HepG2 (cell line): ENCODE results near the gene FBXL13. TPM values are rescaled to one million over a fixed set of nuclear protein-coding genes. Genes with fewer than 3 reads are reported as not detected.

Source experiments
- ATAC-seq: fragments of 200-7000 bp; cut with Tn5 transposase; 3 replicates; pipeline ENCODE4 v1.9.1; 2020; ENCODE audit warnings: mild to moderate bottlenecking, moderate library complexity
- BruUV-seq: library from RNA; stranded (reverse); fragments of 400-500 nt; replicated peaks from 2 replicates; lab custom pipeline; 2021; lab: Mats Ljungman, UMichigan
- CTCF ChIA-PET: fragments of 300-600 bp; formaldehyde crosslinking; extraction: SDS; loops from one replicate; lab custom pipeline; 2021; ENCODE audit warnings: low total read pairs, inconsistent platforms, low intra/inter-chr PET ratio; lab: Yijun Ruan, JAX
- POLR2A ChIA-PET: fragments of 350-600 bp; sonication (Branson Sonifier 250); formaldehyde crosslinking; loops from one replicate; lab custom pipeline; 2020; ENCODE audit warnings: antibody characterized with exemption, inconsistent platforms; lab: Yijun Ruan, JAX
- DNase-seq: peaks from one replicate; pipeline ENCODE4 v3.0.0-alpha.2; 2015; ENCODE audit warnings: low spot score
- FAIRE-seq: peaks from 3 replicates; lab custom pipeline; 2011; peaks lifted over from hg19 to GRCh38; lab: Jason Lieb, UNC
- H2AFZ ChIP-seq: one replicate; pipeline ENCODE4 v1.6.1; 2011; ENCODE audit warnings: low read length, inconsistent platforms
- H3K27ac ChIP-seq: fragments of 300-600 bp; 3 replicates; pipeline ENCODE4 v1.8.0; 2011; ENCODE audit warnings: mixed run types, mild to moderate bottlenecking, mixed read lengths, low read length, inconsistent platforms; ENCODE audit not compliant: insufficient read depth; ENCODE audit errors: extremely low read length
- H3K27me3 ChIP-seq, 2 experiments: fragments of 200-600 bp in 1 of 2; 2 replicates in 1 of 2; 3 replicates in 1 of 2; pipeline versions ENCODE4 v1.6.0 to v1.8.0; 2011; ENCODE audit warnings: low read length in 2 of 2, mild to moderate bottlenecking in 2 of 2, moderate library complexity in 2 of 2, inconsistent platforms in 1 of 2; ENCODE audit not compliant: insufficient read depth in 2 of 2, control insufficient read depth in 1 of 2
- H3K36me3 ChIP-seq, 2 experiments: fragments of 200-600 bp in 1 of 2; replicated peaks in 1 of 2; 2 replicates in 1 of 2; 3 replicates in 1 of 2; pipeline versions ENCODE4 v1.5.1 to v1.8.0; 2011; ENCODE audit warnings: low read length in 2 of 2, inconsistent platforms in 1 of 2; ENCODE audit not compliant: insufficient read depth in 2 of 2, control insufficient read depth in 1 of 2
- H3K4me1 ChIP-seq: 2 replicates; pipeline ENCODE4 v1.5.1; 2012; ENCODE audit warnings: low read length, inconsistent platforms; ENCODE audit not compliant: insufficient read depth
- H3K4me2 ChIP-seq: 2 replicates; pipeline ENCODE4 v1.6.0; 2011; ENCODE audit warnings: low read depth, low read length, inconsistent platforms
- H3K4me3 ChIP-seq, 3 experiments: fragments of 200-600 bp in 1 of 3; sonication (generic), shearing (Covaris generic) in 1 of 3; replicated peaks in 1 of 3; 2 replicates each; pipeline ENCODE4 v1.5.1; 2011 to 2016; ENCODE audit warnings: low read length in 3 of 3, inconsistent platforms in 2 of 3, low read depth in 2 of 3, mild to moderate bottlenecking in 2 of 3, control low read depth in 1 of 3, mixed read lengths in 1 of 3; ENCODE audit not compliant: insufficient read depth in 1 of 3
- H3K79me2 ChIP-seq: one replicate; pipeline ENCODE4 v1.6.1; 2011; ENCODE audit warnings: low read length, inconsistent platforms; ENCODE audit not compliant: insufficient read depth
- H3K9ac ChIP-seq: 2 replicates; pipeline ENCODE4 v1.6.0; 2011; ENCODE audit warnings: mild to moderate bottlenecking, low read depth, low read length, inconsistent platforms; ENCODE audit not compliant: insufficient read depth
- H3K9me3 ChIP-seq: 2 replicates; pipeline ENCODE4 v1.5.1; 2012; ENCODE audit warnings: mild to moderate bottlenecking, low read length
- H4K20me1 ChIP-seq: 2 replicates; pipeline ENCODE4 v1.6.0; 2011; ENCODE audit warnings: inconsistent platforms, mild to moderate bottlenecking, low read length, moderate library complexity; ENCODE audit not compliant: insufficient read depth
- KLF11 ChIP-seq: IDR thresholded peaks from 2 replicates; pipeline ENCODE4 v1.6.1; 2016; ENCODE audit warnings: missing compliant biosample characterization
- MAFF ChIP-seq: IDR thresholded peaks from 2 replicates; pipeline ENCODE4 v1.6.1; 2011; ENCODE audit warnings: low read depth, low read length, improper control_type of control experiment
- MAFK ChIP-seq, 2 experiments: IDR thresholded peaks in 1 of 2; conservative IDR thresholded peaks in 1 of 2; 2 replicates each; pipeline ENCODE4 v1.6.1; 2011; ENCODE audit warnings: improper control_type of control experiment in 2 of 2, low read length in 2 of 2
- NFYC ChIP-seq: IDR thresholded peaks from 2 replicates; pipeline ENCODE4 v1.6.1; 2016; ENCODE audit warnings: missing genetic modification reagents, missing compliant biosample characterization
- XBP1 ChIP-seq: sonication (generic); formaldehyde crosslinking; IDR thresholded peaks from 2 replicates; pipeline ENCODE4 v1.5.0; 2020; ENCODE audit warnings: missing genetic modification reagents
- ZNF567 ChIP-seq: sonication (generic); formaldehyde crosslinking; IDR thresholded peaks from 2 replicates; pipeline ENCODE4 v1.8.1; 2023; ENCODE audit warnings: mild to moderate bottlenecking, missing genetic modification reagents, borderline replicate concordance
- ZNF670 ChIP-seq: sonication (generic); formaldehyde crosslinking; IDR thresholded peaks from 2 replicates; pipeline ENCODE4 v1.8.0; 2022; ENCODE audit warnings: mild to moderate bottlenecking, missing genetic modification reagents, borderline replicate concordance
- WGBS: methylation state at CpG from one replicate; pipeline ENCODE4 v1.1.6; 2017; ENCODE audit warnings: low lambda C conversion rate; 5-methylcytosine and 5-hydroxymethylcytosine counted together
- in situ Hi-C: cut with HindIII; loops from 2 replicates; pipeline ENCODE4 v1.10.0; 2017; ENCODE audit warnings: low pct_unique_long_range_greater_than_20kb; ENCODE audit not compliant: extremely low pct_ligation_motif_present
- intact Hi-C: fragments of 100-400 bp; cut with micrococcal nuclease; formaldehyde crosslinking; loops from one replicate; pipeline ENCODE4 v1.10.0; 2022; ENCODE audit not compliant: unreplicated experiment
- polyA plus RNA-seq, 8 experiments: library from polyadenylated mRNA; depleted of rRNA in 3 of 8; stranded (reverse) in 7 of 8; unstranded in 1 of 8; fragments of >200 nt; fragmentation: Illumina TruSeq in 4 of 8; extraction: Trizol in 4 of 8; gene quantifications; 2 replicates each; pipeline versions ENCODE4 v1.2.1 to v1.2.3, GENCODE V29; 2011 to 2016; ENCODE audit warnings: low read depth in 4 of 8, missing spikeins in 1 of 8, mixed read lengths in 1 of 8; ENCODE audit not compliant: insufficient read depth in 1 of 8
- total RNA-seq, 5 experiments: library from RNA; depleted of rRNA; stranded (reverse); fragments of >200 nt; fragmentation: Illumina TruSeq; extraction: Trizol; gene quantifications; 2 replicates each; pipeline ENCODE4 v1.2.3, GENCODE V29; 2016; ENCODE audit warnings: low read depth in 1 of 5
- TF ChIP-seq, protein P1 (sequence below): fragments of 450-650 bp; IDR thresholded peaks from 2 replicates; pipeline ENCODE4 v1.6.1; 2017; ENCODE audit warnings: mild to moderate bottlenecking

FBXL13 gene
- total and polyA plus RNA-seq, 2 of the 13 experiments (the other 11 are each of a cell fraction or from before 2014, with no cell fraction given) = 0.24 to 0.77 TPM

DNA sequence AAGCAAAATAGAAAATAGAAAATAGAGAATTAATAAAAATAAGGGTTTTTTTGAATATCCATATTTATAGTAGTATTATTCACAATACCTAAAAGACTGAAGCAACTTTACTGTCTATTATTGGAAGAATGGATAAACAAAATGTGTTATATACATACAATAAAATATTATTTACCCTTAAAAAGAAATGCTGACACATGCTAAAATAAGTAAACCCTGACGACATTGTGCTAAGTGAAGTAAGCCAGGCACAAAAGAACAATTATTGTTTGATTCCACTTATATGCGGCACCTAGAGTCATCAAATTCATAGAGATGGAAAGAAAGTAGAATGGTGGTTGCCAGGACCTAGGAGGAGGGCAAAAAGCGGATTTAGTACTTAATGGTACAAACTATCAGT, 122.8 kb downstream of the FBXL13 start:
- FAIRE-seq (no peak), DNase-seq (no peak), ATAC-seq (no peak)
- CTCF ChIA-PET = no interaction called here
- no TSS peak for BruUV-seq
- intact Hi-C loops = loop anchor here (1.0 kb wide), 1 partner anchor 27 kb away; no protein-coding TSS in a partner anchor
- Histone ChIP-seq H3K27me3 (no peaks in the 10 kb centered on the region), H3K4me2 (no peak overlapping the region), H3K27ac (no peak overlapping the region), H3K9me3 (no peaks in the 10 kb centered on the region), H3K4me3 (no peak overlapping the region), H4K20me1 (no peaks in the 10 kb centered on the region), H3K9ac (no peak overlapping the region), H2AFZ (no peak overlapping the region), H3K36me3 (no peaks in the 10 kb centered on the region), H3K4me1 (no peaks in the 10 kb centered on the region), H3K79me2 (no peaks in the 10 kb centered on the region)
- TF ChIP-seq MAFK (conservative IDR thresholded peaks at IDR 0.05 in 1 of 2, IDR thresholded peaks at IDR 0.05 in 1 of 2; ENCODE audit: low read length in 2 of 2) (peak; percentile 84 to 95), NFYC (CRISPR knock-in tag) (no peak), MAFF (peak; percentile 88), ZNF567 (CRISPR knock-in tag) (no peak), XBP1 (CRISPR knock-in tag) (no peak)
- TF ChIP-seq, protein P1, sequence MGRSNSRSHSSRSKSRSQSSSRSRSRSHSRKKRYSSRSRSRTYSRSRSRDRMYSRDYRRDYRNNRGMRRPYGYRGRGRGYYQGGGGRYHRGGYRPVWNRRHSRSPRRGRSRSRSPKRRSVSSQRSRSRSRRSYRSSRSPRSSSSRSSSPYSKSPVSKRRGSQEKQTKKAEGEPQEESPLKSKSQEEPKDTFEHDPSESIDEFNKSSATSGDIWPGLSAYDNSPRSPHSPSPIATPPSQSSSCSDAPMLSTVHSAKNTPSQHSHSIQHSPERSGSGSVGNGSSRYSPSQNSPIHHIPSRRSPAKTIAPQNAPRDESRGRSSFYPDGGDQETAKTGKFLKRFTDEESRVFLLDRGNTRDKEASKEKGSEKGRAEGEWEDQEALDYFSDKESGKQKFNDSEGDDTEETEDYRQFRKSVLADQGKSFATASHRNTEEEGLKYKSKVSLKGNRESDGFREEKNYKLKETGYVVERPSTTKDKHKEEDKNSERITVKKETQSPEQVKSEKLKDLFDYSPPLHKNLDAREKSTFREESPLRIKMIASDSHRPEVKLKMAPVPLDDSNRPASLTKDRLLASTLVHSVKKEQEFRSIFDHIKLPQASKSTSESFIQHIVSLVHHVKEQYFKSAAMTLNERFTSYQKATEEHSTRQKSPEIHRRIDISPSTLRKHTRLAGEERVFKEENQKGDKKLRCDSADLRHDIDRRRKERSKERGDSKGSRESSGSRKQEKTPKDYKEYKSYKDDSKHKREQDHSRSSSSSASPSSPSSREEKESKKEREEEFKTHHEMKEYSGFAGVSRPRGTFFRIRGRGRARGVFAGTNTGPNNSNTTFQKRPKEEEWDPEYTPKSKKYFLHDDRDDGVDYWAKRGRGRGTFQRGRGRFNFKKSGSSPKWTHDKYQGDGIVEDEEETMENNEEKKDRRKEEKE = no peak
- in situ Hi-C loops = no loop called here
- POLR2A ChIA-PET = no interaction called here
- WGBS = 37% methylated on average over 3 of the region's 3 CpGs

- H3K9ac ChIP-seq = no peak overlapping the region
- 79% methylated on average over 4 of the region's 4 CpGs for WGBS
- H3K79me2 ChIP-seq = no peaks in the 10 kb centered on the region
- no TSS peak for BruUV-seq
- POLR2A ChIA-PET = no interaction called here
- FAIRE-seq = no peak
- H2AFZ ChIP-seq = no peak overlapping the region
- H3K27ac ChIP-seq = no peak overlapping the region
- intact Hi-C loops = no loop called here
- DNase-seq = no peak
- no peak overlapping the region for H3K4me2 ChIP-seq
- H3K36me3 ChIP-seq = no peaks in the 10 kb centered on the region
- no peaks in the 10 kb centered on the region for H3K4me1 ChIP-seq
- ATAC-seq = no peak
- CTCF ChIA-PET = no interaction called here
- no peaks in the 10 kb centered on the region for H4K20me1 ChIP-seq
- in situ Hi-C loops = no loop called here
- no peak overlapping the region for H3K4me3 ChIP-seq
- H3K27me3 ChIP-seq = no peaks in the 10 kb centered on the region
- no peaks in the 10 kb centered on the region for H3K9me3 ChIP-seq
- TF ChIP-seq KLF11 (CRISPR knock-in tag) = no peak
- no peak for TF ChIP-seq ZNF670 (CRISPR knock-in tag)
Observed at GRCh38 chr7:102944241-102944640, 130.4 kb downstream of the FBXL13 start.
